Spleen (tissue), 7 donors: ENCODE results near the gene GPER1.

Experiments
- POLR2A ChIP-seq, 3 donors: fragments of 450-650 bp; IDR thresholded peaks; one replicate each; pipeline ENCODE4 v1.5.1; 2017; ENCODE audit warnings: antibody characterized with exemption in 3 of 3, mild to moderate bottlenecking in 1 of 3
- TF ChIP-seq, protein P1 (sequence below), 11 experiments: fragments of 200-600 bp in 7 of 11; fragments of 450-650 bp in 4 of 11; sonication (generic) in 4 of 11; IDR thresholded peaks in 8 of 11; conservative IDR thresholded peaks in 3 of 11; 1 replicate in 7 of 11; 2 replicates in 4 of 11; pipeline versions ENCODE4 v1.4.0 to v1.8.0; 2016 to 2021; ENCODE audit warnings: antibody characterized with exemption in 11 of 11, inconsistent platforms in 4 of 11, mild to moderate bottlenecking in 1 of 11
- donor health status: DM: no; HTN: no; CAD: no; lungs with moderate emphysema.
- donor health status: DM: no; HTN: no; CAD: no.
- donor health status: DM: no; HTN: no; CAD: no.

- TF ChIP-seq, protein P1, sequence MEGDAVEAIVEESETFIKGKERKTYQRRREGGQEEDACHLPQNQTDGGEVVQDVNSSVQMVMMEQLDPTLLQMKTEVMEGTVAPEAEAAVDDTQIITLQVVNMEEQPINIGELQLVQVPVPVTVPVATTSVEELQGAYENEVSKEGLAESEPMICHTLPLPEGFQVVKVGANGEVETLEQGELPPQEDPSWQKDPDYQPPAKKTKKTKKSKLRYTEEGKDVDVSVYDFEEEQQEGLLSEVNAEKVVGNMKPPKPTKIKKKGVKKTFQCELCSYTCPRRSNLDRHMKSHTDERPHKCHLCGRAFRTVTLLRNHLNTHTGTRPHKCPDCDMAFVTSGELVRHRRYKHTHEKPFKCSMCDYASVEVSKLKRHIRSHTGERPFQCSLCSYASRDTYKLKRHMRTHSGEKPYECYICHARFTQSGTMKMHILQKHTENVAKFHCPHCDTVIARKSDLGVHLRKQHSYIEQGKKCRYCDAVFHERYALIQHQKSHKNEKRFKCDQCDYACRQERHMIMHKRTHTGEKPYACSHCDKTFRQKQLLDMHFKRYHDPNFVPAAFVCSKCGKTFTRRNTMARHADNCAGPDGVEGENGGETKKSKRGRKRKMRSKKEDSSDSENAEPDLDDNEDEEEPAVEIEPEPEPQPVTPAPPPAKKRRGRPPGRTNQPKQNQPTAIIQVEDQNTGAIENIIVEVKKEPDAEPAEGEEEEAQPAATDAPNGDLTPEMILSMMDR (IDR thresholded peaks at IDR 0.05 in 8 of 11, conservative IDR thresholded peaks at IDR 0.05 in 3 of 11), result no peak
- no peak for TF ChIP-seq POLR2A (IDR thresholded peaks at IDR 0.05)
Measured at GRCh38 chr7:1142051-1142635, 54.2 kb downstream of the GPER1 start.
